ENCODE data around the gene ZNF333.

- no peak for TF ChIP-seq CTCF (IDR thresholded peaks at IDR 0.05)
- no peak for TF ChIP-seq ZFX (IDR thresholded peaks at IDR 0.05; ENCODE audit: borderline replicate concordance)
Observed at GRCh38 chr19:14683439-14683838, 6.4 kb upstream of the ZNF333 start.

Measured in 22Rv1 (cell line).